ENCODE measurements around the gene PPFIA1.
"Not testable (repeated sequence)": the region's sequence is repeated elsewhere in the genome, so short reads cannot be mapped to it uniquely, and the experiment has no call there.

The PPFIA1 gene

DNA sequence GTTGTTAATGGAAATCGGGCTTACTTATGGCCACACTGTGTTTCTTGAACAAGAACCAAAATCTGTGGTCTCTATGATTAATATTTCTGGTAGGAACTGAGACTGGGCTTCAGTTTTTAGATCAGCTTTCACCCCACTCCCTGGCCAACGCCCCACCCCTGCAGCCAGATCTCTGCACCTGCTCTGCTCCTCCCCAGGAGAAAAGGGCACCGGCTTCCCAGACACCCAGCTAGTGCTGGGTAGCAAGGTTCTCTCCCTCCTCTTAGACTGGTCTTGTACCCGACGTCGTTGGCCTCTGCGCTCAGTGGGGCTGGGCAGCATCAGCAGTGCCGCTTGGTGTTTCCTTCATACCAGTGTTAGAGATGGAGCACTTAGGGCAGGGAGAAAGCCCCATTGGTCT, 110.9 kb downstream of the PPFIA1 start:
- no peak for DNase-seq (ENCODE audit: extremely low read depth, low read depth)
- TF ChIP-seq CTCF (IDR thresholded peaks at IDR 0.05; ENCODE audit: low read depth, low read length) = no peak

DNA sequence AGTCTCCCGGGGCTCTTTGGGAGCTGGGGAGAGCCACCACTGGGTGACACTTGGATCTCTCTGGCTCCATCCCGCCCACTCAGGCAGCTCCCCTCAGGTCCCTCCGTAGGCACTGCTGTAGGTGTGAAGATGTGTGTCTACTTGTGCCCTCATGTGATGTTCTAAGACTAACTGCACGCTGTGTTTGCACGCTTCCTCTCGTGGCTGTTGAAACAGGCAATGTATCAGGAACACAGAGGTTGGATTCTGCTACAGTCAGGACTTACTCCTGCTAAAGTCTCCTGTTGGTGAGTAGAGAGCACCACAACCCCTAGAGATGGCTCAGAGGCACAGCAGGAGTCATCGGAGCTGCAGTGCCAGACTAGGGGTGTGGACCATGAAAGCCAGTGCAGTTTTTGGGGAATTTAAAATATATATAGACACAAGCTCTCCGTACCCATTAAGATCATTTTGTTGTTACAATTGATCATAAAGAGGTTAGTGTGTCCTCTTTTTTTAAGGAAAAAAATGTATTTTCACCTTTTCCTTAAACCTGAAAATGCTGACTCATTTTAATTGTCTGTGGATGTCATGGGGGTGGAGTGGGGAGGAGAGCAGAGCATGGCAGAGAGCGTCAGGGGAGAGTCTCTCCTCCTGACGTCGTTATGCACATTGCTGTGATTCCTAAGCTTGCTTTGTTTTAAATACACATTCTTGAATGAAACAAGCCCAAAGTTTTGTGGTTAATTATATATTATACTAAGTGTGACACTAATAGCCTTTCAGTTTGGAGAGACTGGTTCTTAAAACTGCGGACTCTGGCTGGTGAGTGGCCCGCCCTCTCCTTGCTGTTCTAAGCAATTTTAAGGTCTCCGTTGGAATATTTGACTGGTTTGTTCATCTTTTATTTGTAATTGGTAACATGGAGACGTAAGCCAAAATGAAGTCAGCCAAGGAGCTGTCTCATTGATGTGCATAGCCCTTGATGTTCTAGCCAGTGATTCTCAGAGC, 111.7 kb downstream of the PPFIA1 start:
- TF ChIP-seq CTCF (IDR thresholded peaks at IDR 0.05; ENCODE audit: low read depth, low read length) = peak; percentile 11
- DNase-seq (ENCODE audit: extremely low read depth, low read depth) = peak; percentile 70

- TF ChIP-seq CTCF (IDR thresholded peaks at IDR 0.05; ENCODE audit: low read depth, low read length) = no peak
- DNase-seq (ENCODE audit: extremely low read depth, low read depth) = no peak
Observed at GRCh38 chr11:70383664-70384565, 113.4 kb downstream of the PPFIA1 start.

DNA sequence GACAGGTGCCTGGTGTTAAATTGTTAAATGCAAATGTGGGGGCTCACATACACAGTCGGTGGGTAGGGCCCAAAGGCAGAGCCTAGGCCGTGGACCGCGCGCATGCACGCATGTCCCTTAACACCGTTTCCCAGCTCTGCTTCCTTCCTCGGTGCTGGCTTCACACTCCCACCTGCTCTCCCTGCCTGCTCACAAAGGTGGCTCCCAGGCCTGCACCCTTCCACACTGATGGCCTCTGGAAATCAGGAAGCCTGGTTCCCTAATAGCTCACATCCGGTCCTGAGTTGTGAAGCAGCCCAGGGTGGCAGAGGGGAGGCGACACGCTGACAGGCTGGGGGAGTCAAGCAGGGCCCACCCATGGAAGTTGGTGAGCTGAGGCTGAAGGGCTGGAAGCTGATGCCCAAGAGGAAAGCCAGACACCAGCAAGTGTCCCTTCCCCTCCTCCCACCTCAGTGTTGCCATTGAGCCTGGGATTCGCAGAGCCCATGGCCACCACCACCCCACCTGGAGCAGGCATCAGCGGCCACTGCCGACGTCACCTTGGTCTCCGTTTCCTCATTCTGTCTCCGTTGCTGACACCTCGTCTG, 114.2 kb downstream of the PPFIA1 start:
- no peak for DNase-seq (ENCODE audit: extremely low read depth, low read depth)
- no peak for TF ChIP-seq CTCF (IDR thresholded peaks at IDR 0.05; ENCODE audit: low read depth, low read length)

GRCh38 chr11:70387564-70387963, 117.1 kb downstream of the PPFIA1 start:
- no peak for DNase-seq (ENCODE audit: extremely low read depth, low read depth)
- no peak for TF ChIP-seq CTCF (IDR thresholded peaks at IDR 0.05; ENCODE audit: low read depth, low read length)

DNA sequence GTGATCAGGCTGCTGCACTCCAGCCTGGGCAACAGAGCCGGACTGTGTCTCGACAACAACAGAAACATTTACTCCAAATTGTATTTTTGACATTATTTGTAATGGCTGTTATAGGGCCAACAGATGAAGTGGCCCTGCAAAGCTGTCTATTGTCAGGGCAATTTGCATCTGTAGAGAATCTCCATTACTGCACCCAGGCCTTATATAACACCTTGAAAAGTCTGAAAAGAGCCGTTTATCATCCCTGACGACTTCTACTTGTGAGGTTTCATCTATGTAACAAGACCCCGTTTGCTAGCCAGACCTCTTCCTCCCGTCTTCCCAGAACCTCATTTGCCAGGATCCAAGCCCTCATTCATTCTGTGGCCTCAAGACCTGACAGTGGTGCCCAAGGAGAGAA, 118.7 kb downstream of the PPFIA1 start:
- DNase-seq (ENCODE audit: extremely low read depth, low read depth) = no peak
- no peak for TF ChIP-seq CTCF (IDR thresholded peaks at IDR 0.05; ENCODE audit: low read depth, low read length)

- DNase-seq (ENCODE audit: extremely low read depth, low read depth) = not testable (repeated sequence)
Observed at GRCh38 chr11:70390882-70391281, 120.4 kb downstream of the PPFIA1 start.
